Measurements from ENCODE around the gene SDR39U1. TPM values are rescaled to one million over a fixed set of nuclear protein-coding genes. Genes with fewer than 3 reads are reported as not detected.

SDR39U1 gene
- total RNA-seq, 1 donor from 2014 or later = 36.9 TPM

DNA sequence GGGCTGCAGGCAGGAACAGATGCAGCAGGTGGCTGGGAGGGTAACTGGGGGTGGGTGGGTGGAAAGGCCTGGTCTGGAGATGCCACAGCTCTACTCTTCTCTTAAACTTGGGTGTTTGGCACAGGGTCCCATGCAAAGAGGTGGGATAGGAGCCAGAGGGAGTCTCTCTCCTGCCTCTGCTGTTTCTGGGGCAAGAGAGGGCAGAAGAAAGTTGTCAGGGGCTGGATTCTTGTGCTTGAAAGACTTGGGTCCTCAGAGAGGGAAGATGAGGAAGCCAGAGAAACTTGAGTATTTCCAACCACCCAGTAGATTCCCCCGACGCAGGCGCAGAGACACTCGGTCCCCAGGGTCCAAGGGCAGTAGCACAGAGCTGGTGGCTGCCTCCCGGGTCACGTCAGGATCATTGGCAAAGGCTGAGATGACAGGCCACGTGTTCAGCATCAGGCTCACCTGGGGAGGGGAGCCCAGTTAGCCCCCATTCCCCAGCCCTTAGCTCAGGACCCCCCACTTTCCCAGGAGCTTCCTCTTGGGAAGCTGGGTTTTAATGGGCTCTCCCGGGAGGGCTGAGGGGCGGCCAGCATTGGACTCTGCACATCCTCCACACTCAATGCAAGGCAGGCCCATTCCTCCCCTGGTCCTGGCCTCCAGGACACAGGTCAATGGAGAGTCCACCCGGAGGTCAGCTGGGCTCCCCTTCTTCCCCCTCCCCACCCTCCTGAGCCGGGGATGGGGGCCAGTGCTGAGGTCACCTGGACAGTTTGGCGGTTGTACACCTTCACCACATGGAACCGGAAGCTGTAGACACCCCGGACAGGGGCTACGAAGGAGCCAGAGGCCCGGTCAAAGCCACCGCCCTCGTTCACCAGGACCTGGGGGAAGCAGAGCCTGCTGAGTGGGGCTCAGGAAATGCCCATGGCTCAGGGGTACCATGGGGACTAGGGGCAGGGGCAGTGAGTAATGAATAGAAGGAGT is 14.8 kb downstream of the SDR39U1 start:
- H3K4me3 ChIP-seq (ENCODE audit: low read depth, low read length) = no peak overlapping the region
- DNase-seq (ENCODE audit: low read depth) = no peak
- TF ChIP-seq, protein P1, sequence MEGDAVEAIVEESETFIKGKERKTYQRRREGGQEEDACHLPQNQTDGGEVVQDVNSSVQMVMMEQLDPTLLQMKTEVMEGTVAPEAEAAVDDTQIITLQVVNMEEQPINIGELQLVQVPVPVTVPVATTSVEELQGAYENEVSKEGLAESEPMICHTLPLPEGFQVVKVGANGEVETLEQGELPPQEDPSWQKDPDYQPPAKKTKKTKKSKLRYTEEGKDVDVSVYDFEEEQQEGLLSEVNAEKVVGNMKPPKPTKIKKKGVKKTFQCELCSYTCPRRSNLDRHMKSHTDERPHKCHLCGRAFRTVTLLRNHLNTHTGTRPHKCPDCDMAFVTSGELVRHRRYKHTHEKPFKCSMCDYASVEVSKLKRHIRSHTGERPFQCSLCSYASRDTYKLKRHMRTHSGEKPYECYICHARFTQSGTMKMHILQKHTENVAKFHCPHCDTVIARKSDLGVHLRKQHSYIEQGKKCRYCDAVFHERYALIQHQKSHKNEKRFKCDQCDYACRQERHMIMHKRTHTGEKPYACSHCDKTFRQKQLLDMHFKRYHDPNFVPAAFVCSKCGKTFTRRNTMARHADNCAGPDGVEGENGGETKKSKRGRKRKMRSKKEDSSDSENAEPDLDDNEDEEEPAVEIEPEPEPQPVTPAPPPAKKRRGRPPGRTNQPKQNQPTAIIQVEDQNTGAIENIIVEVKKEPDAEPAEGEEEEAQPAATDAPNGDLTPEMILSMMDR (conservative IDR thresholded peaks at IDR 0.05; ENCODE audit: low read depth, low read length) = no peak

DNA sequence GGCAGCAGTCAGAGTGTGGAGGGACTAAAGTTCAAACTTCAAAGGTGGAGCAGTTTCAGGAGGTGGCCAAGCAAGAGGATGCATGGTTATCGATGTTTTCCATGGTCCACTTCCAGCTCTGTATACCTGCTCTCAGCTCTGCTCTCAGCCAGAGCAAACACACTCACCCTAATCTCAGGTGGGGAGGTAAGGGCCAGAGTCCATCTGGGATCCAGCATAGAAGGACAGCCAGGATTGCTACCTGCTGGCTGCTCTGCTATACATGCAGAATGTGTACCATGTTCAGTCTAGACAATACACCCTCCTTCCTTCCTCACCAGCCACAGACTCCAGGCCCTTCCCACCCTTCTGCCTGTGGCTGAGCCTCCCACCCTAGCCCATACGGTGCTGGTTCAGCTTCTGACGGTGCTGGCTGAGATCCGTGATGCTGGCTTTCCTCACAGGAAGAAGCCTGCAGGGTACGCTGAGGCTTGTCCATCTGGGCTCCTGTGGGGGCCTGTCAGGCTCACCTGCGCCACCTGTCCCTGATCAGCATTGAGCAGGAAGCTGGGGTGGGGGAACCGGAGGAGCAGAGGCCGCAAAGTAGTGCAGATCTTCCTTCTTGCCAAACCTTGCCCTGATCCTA is 15.6 kb downstream of the SDR39U1 start:
- TF ChIP-seq, protein P1 (conservative IDR thresholded peaks at IDR 0.05; ENCODE audit: low read depth, low read length) = no peak
- no peak for DNase-seq (ENCODE audit: low read depth)
- H3K4me3 ChIP-seq (ENCODE audit: low read depth, low read length) = no peak overlapping the region

DNA sequence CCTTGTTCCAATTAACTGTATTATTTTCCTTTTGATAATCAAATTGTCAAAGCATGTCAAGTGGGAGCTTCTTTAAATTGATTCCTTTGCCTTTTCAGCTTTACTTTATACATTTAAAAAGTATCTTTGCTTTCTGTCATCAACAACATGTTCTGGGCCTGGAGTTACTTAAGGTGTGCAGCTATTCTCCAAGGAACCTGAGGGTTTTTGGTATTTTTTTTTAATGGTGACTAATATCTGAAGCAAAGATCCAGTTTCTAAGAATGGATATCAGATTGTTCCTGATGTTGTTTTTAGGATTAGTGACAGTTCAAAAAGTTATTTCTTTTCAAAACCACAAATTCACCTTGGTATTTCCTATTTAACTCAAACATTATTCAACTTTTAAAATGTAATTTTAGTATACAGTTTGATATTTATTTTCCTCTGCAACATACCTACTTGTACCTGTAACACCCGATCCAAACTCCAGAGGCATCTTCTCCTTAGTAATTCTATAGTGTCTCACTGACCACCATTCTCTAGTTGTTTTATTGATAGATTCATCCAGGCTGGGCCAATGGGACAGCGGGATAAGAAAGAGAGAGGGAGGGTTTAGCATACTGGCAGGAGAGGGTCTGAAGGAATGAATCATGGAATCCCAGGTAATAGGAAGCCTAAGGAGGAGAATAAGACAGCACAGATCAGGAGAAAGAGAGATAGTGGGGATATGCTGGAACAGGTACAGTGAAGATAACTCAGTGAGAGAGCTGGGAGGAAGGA is 16.2 kb downstream of the SDR39U1 start:
- TF ChIP-seq, protein P1 (conservative IDR thresholded peaks at IDR 0.05; ENCODE audit: low read depth, low read length) = no peak
- DNase-seq (ENCODE audit: low read depth) = no peak
- no peak overlapping the region for H3K4me3 ChIP-seq (ENCODE audit: low read depth, low read length)

DNA sequence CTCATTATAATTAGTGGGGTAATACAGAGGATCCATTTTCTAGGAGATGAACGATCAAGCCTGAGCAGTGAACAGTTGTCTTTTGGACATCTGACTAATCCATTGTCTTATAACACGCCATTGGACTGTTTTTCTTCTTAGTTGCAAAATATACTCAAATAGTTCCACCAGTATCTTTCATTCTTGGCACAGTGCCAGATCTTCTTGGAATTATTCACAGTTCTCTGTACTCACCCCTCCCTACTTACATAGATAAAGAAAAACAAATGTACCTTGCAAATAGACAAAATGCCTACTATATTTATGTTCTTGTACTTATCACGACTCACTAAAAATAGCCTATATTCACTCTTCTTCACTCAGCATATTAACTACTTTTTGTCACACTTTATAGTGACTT is 16.9 kb downstream of the SDR39U1 start:
- TF ChIP-seq, protein P1 (conservative IDR thresholded peaks at IDR 0.05; ENCODE audit: low read depth, low read length) = no peak
- no peak for DNase-seq (ENCODE audit: low read depth)
- H3K4me3 ChIP-seq (ENCODE audit: low read depth, low read length) = no peak overlapping the region

DNA sequence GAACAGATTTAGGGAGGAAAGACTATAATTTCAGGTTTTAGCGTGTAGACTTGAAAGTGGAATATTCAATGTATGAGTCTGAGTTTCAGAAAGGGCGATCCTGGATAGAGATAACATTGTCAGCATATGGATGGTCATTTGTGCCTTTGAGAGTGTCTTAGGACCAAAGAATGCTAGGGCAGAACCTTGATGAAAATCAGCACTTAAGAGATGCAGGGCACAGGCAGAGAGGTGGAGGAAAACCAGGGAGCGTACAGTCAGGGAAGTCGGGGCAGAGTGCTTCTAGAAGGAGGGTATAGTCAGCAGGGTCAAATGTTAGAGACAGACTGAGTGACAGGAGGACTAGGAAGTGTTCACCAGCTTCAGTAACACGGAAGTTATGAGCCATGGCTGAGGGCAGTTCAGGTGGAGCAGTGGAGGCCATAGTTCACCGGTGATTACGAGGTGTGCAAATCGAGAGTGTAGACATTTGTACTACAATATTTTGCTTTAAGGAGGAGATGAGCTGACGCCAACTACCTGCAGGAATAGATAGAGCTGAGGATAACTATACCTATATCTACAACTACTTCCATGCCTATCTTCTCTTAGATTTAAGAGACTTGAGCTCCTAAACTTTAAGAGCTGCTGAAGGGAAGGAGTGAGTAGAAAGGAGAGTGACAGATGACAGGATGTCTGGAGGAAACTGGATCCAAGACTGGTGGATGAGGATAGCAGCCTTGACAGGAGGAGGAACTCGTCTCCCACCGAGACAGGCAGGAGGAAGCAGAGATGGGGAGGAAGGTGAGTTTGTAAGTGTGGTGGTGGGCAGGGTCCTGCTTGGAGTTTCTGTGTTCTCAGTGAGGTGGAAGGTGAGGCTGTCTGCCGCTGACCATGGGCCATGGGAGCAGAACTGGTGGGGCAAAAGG is 19.6 kb downstream of the SDR39U1 start:
- TF ChIP-seq, protein P1 (conservative IDR thresholded peaks at IDR 0.05; ENCODE audit: low read depth, low read length) = no peak
- no peak overlapping the region for H3K4me3 ChIP-seq (ENCODE audit: low read depth, low read length)
- no peak for DNase-seq (ENCODE audit: low read depth)

DNA sequence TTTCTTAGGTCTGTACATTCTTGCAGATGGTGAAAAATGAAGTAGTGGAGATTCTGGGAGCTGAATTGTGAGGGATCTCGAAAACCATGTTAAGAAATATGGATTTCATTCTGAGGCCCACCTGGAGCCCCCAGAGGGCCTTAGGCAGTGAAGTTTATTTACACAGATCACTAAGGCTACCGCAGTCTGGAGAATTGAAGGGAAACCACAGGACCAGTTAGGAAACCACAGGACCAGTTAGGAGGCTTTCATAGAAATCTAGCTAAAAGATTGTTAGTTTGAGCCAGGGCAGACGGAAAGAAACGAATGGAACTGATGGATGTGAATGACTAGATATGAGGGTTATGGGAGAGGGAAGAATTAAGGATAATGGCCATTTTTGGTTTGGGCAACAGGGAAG is 20.3 kb downstream of the SDR39U1 start:
- no peak for DNase-seq (ENCODE audit: low read depth)
- H3K4me3 ChIP-seq (ENCODE audit: low read depth, low read length) = no peak overlapping the region
- TF ChIP-seq, protein P1 (conservative IDR thresholded peaks at IDR 0.05; ENCODE audit: low read depth, low read length) = no peak

All from epithelial cell of proximal tubule (primary cell).